Vagina (tissue), 2 donors: ENCODE results near the gene SETBP1.

Source experiments
- CTCF ChIP-seq, 3 experiments: fragments of 450-650 bp in 2 of 3; fragments of 200-600 bp in 1 of 3; sonication (generic) in 1 of 3; IDR thresholded peaks; one replicate each; pipeline ENCODE4 v1.5.1; 2017 to 2019; ENCODE audit warnings: antibody characterized with exemption in 3 of 3, mild to moderate bottlenecking in 2 of 3, moderate library complexity in 2 of 3
- POLR2AphosphoS5 ChIP-seq, 2 donors: sonication (generic); formaldehyde crosslinking; IDR thresholded peaks; one replicate each; pipeline ENCODE4 v1.9.0; 2017; ENCODE audit warnings: antibody characterized with exemption in 2 of 2, mild to moderate bottlenecking in 2 of 2, low read depth in 1 of 2; ENCODE audit not compliant: insufficient read depth in 1 of 2

- TF ChIP-seq CTCF (IDR thresholded peaks at IDR 0.05) (no peak), POLR2AphosphoS5 (IDR thresholded peaks at IDR 0.05; ENCODE audit: insufficient read depth in 1 of 2, low read depth in 1 of 2) (no peak)
These were observed 306.7 kb downstream of the SETBP1 start for GRCh38 chr18:44987371-44987770.
